ENCODE results near the gene ZBTB48.
"Not testable (repeated sequence)": the region's sequence is repeated elsewhere in the genome, so short reads cannot be mapped to it uniquely, and the experiment has no call there.

GRCh38 chr1:6599991-6600390, 20.2 kb downstream of the ZBTB48 start:
- TF ChIP-seq, protein P1, sequence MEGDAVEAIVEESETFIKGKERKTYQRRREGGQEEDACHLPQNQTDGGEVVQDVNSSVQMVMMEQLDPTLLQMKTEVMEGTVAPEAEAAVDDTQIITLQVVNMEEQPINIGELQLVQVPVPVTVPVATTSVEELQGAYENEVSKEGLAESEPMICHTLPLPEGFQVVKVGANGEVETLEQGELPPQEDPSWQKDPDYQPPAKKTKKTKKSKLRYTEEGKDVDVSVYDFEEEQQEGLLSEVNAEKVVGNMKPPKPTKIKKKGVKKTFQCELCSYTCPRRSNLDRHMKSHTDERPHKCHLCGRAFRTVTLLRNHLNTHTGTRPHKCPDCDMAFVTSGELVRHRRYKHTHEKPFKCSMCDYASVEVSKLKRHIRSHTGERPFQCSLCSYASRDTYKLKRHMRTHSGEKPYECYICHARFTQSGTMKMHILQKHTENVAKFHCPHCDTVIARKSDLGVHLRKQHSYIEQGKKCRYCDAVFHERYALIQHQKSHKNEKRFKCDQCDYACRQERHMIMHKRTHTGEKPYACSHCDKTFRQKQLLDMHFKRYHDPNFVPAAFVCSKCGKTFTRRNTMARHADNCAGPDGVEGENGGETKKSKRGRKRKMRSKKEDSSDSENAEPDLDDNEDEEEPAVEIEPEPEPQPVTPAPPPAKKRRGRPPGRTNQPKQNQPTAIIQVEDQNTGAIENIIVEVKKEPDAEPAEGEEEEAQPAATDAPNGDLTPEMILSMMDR (IDR thresholded peaks at IDR 0.05) = not testable (repeated sequence)
- TF ChIP-seq POLR2A (IDR thresholded peaks at IDR 0.05) = not testable (repeated sequence)

Measured in heart left ventricle (tissue), 13 donors.